HG02943 (cell line): ENCODE data around the gene SMPDL3B.
"Not testable (repeated sequence)": the region's sequence is repeated elsewhere in the genome, so short reads cannot be mapped to it uniquely, and the experiment has no call there.

Experiments
- ATAC-seq: cut with Tn5 transposase; IDR thresholded peaks from one replicate; pipeline ENCODE4 v1.9.1; 2021; ENCODE audit warnings: mild to moderate bottlenecking, low read depth, moderate library complexity; ENCODE audit not compliant: unreplicated experiment

The SMPDL3B gene

DNA sequence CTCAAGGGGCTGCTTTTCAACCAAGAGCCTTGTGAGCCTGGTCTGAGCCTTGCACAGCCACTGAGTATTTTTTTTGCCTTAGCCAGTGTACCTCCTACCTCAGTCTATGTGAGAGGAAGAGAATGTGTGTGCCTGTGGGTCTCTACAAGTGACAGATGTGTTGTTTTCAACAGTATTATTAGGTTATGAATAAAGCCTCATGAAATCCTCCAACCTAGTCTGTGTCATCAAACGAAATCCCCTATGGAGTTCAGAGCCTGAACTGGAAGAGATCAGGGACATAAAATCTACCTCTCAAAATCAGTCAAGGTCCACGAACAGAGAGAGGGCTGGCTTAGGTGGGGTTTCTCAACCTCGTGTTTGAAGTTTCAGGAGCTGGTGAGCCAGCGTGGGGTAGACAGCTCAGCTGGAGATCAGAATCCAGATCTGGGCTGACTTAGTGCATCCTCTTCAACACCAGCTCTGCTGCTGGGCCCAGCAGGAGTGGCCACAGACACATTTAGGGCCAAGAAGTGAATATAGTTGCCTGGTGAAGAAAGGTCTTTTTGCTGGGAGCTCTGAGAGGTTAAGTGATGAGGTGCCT, 33.2 kb downstream of the SMPDL3B start:
- ATAC-seq, result no peak

DNA sequence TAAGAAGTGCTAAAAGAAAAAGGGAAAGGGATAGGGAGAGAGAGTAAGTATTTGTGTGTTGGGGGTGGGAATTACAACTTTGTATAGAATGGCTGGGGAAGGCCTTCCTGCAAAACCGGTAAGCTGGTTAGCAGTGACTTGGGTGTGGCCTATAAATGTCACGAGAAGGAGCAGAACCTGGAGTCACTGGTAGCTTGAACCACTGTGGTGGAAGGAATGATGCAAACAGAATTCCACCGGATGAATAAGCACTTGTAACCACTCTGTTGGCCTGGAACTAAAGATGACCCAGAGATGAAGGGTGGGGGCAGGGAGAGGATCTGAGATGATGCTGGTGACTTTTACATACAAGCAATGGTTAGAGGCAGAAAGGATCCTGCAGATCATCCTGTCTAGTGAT, 33.9 kb downstream of the SMPDL3B start:
- ATAC-seq, result no peak

- ATAC-seq, result no peak
Measured at GRCh38 chr1:27970401-27970800, 35.6 kb downstream of the SMPDL3B start.

DNA sequence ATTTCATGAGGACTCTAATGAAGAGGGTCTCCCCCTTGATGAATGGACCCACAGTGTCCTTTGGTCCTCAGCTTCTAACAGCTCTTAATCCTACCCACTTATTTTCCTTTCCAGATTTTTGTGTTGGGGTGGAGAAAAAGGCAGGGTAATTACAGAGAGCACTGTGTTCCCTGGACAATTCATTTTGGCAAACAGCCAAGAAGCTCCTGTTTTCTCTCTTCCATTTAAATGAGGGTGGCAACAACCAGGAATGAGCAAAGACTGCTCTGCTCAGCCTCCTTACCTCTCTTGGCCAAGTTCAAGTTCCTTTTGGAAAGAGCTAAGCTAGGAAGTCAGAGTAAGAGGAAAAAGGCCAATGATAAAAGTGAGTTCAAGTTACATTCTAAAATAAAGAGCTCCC, 36.9 kb downstream of the SMPDL3B start:
- no peak for ATAC-seq

GRCh38 chr1:27972141-27972540, 37.3 kb downstream of the SMPDL3B start:
- no peak for ATAC-seq

DNA sequence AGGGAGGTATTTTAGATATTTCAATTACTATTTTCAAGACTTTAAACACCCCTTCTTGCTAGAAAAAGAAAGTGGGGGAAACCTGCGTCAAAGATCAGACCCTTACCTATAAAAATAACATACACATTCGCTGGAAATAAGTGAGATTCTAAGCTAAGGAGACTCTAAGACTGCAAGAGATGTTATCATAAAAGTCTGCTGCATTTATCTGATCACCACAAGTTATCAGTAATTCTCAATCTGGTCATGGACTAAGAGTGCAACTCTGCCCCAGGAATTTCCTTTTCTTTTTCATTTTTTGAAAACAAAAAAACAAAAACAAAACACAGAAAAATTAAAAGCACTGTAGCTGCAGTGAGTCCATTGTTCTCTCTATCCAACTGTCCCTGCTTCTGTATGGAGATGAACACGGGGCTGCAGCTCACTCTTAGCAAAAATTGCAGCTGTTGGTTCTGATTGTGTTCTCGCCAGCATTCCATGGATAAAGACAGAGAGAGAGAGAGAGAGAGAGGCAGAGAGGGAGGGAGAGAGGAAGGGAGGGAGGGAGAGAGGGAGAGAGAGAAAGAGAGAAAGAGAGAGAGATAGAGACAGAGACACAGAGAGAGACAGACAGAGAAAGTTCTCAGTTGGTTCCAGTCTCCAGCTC, 39.1 kb downstream of the SMPDL3B start:
- ATAC-seq, result no peak

GRCh38 chr1:27974417-27974781, 39.6 kb downstream of the SMPDL3B start:
- no peak for ATAC-seq

GRCh38 chr1:27979151-27979858, 44.5 kb downstream of the SMPDL3B start:
- no peak for ATAC-seq

- no peak for ATAC-seq
Measured at GRCh38 chr1:27979859-27980201, 45.0 kb downstream of the SMPDL3B start.

GRCh38 chr1:27980216-27980845, 45.5 kb downstream of the SMPDL3B start:
- no peak for ATAC-seq

- ATAC-seq, result no peak
Measured at GRCh38 chr1:27981145-27981544, 46.3 kb downstream of the SMPDL3B start.

GRCh38 chr1:27990920-27991537, 56.2 kb downstream of the SMPDL3B start:
- ATAC-seq, result no peak

DNA sequence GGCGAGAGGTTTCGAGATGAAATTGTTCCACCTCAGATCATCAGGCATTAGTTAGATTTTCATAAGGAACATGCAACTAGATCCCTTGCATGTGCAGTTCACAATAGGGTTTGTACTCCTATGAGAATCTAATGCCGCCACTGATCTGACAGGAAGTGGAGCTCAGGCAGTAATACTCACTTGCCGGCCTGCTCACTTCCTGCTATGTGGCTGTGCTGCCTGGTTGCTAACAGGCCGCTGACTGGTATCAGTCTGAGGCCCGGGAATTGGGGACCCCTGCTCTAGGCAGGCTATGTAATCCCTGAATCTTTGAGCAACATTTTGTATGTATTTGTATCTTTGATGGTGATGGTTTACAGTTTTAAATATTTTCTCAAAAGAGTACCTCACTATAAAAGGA, 57.5 kb downstream of the SMPDL3B start:
- no peak for ATAC-seq

DNA sequence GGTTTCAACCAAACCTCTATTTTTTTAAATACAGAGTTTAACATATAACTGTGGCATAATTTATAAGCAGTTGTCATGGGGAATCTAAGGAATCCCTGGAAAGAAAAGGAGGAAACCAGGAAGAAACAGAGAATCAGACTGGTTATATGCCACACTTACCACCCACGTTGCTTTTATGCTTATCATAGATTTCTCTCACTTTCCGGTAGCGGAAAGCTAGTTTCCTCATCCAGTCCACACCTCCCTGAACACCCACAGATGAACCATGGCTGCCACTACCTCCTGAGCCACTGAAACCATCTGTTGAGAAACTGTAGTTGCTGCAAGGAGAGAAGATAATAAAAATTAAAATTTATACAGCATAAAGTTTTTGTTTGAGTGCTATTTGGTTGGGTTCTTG, 58.4 kb downstream of the SMPDL3B start:
- ATAC-seq, result no peak

DNA sequence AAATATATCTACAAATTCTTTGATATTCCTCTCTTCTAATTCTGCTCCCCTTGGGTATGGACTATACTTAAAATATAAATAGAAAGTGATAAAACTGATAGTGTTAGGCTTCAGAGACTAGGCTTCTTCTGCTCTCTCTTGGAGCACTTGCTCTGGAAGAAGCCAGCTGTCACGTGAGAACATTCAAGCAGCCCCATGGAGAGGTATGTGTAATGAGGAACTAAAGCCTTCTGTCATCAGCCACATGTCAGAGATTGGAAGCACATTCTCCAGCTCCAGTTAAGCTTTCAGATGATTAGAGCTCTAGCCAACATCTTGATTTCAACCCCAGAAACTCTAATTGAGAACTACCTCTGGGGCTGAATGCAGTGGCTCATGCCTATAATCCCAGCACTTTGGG, 59.3 kb downstream of the SMPDL3B start:
- no peak for ATAC-seq

- not testable (repeated sequence) for ATAC-seq
Measured at GRCh38 chr1:27994526-27994925, 59.7 kb downstream of the SMPDL3B start.

DNA sequence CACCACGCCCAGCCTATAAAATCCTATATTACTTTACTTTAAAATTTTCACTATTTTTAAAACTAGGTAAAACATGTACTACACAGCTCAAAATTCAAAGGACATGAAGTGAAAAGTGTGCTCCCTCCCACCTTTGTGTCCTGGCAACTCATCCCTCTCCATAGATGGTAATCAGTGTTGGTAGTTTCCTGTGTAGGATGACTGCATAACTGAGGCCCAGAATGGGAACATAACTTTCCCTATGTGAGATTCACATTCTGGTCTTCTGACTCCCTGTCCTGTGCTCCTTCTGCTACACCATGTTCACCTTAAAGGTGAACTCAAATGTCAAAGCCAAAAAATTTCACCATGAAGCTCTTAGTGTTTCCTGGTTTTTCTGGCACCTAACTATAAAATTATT, 64.3 kb downstream of the SMPDL3B start:
- no peak for ATAC-seq

DNA sequence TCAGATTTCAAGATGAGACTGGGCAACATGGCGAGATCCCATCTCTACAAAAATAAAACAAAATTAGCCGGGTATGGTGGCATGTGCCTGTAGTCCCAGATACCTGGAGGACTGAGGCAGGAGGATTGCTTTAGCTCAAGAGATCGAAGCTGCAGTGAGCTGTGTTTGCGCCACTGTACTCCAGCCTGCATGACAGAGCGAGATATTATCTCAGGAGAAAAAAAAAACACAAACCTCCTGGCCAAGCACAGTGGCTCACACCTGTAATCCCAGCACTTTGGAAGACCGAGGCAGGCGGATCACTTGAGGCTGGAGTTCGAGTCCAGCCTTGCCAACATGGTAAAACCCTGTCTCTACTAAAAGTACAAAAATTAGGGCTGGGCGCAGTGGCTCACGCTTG, 67.8 kb downstream of the SMPDL3B start:
- ATAC-seq, result no peak

- not testable (repeated sequence) for ATAC-seq
Measured at GRCh38 chr1:28003117-28003516, 68.3 kb downstream of the SMPDL3B start.
